A549 (cell line): ENCODE data around the gene SLC26A8.

Experiments
- CTCF ChIP-seq: fragments of >200 bp; sonication (Bioruptor Twin); formaldehyde crosslinking; IDR thresholded peaks from 3 replicates; pipeline ENCODE4 v1.5.1; 2016
- EHMT2 ChIP-seq: fragments of 200-600 bp; sonication (generic); IDR thresholded peaks from 2 replicates; pipeline ENCODE4 v1.6.1; 2016; ENCODE audit warnings: antibody characterized with exemption, low read depth, mild to moderate bottlenecking, moderate library complexity
- GATA3 ChIP-seq: IDR thresholded peaks from 2 replicates; pipeline ENCODE4 v1.6.1; 2012; ENCODE audit warnings: borderline replicate concordance
- HDAC2 ChIP-seq: fragments of 200-600 bp; sonication (generic); IDR thresholded peaks from 2 replicates; pipeline ENCODE4 v1.6.1; 2016
- HOXB5 ChIP-seq: fragments of 250-450 bp; sonication (Bioruptor Pico); IDR thresholded peaks from 2 replicates; pipeline ENCODE4 v1.5.0; 2020; ENCODE audit warnings: mild to moderate bottlenecking, moderate library complexity
- JUNB ChIP-seq: fragments of >200 bp; sonication (Bioruptor Twin); formaldehyde crosslinking; IDR thresholded peaks from 2 replicates; pipeline ENCODE4 v1.6.1; 2016
- MAX ChIP-seq: IDR thresholded peaks from 2 replicates; pipeline ENCODE4 v1.6.1; 2012
- MYC ChIP-seq: IDR thresholded peaks from 2 replicates; pipeline ENCODE4 v1.6.1; 2012; ENCODE audit warnings: mild to moderate bottlenecking, inconsistent platforms, low read length, improper control_type of control experiment, borderline replicate concordance
- PHF8 ChIP-seq: fragments of 200-600 bp; sonication (generic); IDR thresholded peaks from 2 replicates; pipeline ENCODE4 v1.6.1; 2016; ENCODE audit warnings: low read depth, mild to moderate bottlenecking, antibody characterized with exemption, moderate library complexity, borderline replicate concordance
- POLR2A ChIP-seq: IDR thresholded peaks from 2 replicates; pipeline ENCODE4 v1.6.1; 2012; ENCODE audit warnings: mild to moderate bottlenecking, low read length
- RARB ChIP-seq: fragments of 250-450 bp; sonication (Bioruptor Pico); IDR thresholded peaks from 2 replicates; pipeline ENCODE4 v1.8.0; 2021; ENCODE audit warnings: mild to moderate bottlenecking, moderate library complexity
- RFX5 ChIP-seq: fragments of 450-650 bp; IDR thresholded peaks from 2 replicates; pipeline ENCODE4 v1.7.1; 2014; ENCODE audit warnings: antibody characterized with exemption, mild to moderate bottlenecking, moderate library complexity
- ZFP36 ChIP-seq: fragments of 450-650 bp; IDR thresholded peaks from 2 replicates; pipeline ENCODE4 v1.6.1; 2014; ENCODE audit warnings: borderline replicate concordance; ENCODE audit not compliant: partially characterized antibody

DNA sequence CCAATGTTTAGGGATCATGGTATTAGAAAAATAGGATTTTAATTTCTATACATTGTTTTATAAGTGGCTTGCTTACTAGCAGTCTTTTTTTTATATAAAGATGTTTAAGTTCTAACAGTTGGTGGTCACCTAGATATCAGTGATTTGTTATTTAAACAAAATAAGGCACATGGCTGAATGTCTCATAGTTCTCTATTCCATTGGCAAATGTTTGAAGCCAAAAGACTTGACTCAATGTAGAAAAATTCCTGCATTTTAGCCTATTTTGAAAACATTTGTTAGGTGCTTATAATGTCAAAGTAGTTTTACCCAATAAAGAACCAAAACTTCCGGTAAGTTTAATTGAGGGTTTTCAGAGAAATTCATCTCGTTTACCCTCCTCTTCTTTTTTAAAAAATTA lies 30.0 kb upstream of the SLC26A8 start:
- TF ChIP-seq MYC (no peak), POLR2A (no peak), CTCF (no peak), GATA3 (no peak), MAX (no peak), EHMT2 (no peak), ZFP36 (no peak), HDAC2 (no peak), JUNB (no peak), HOXB5 (no peak), RFX5 (no peak), RARB (CRISPR knock-in tag) (no peak), PHF8 (no peak)
